HG03175 (cell line): Measurements from ENCODE around the gene NT5C.
"Not testable (repeated sequence)": the region's sequence is repeated elsewhere in the genome, so short reads cannot be mapped to it uniquely, and the experiment has no call there.

ENCODE experiments used
- ATAC-seq: cut with Tn5 transposase; IDR thresholded peaks from one replicate; pipeline ENCODE4 v1.9.1; 2021; ENCODE audit warnings: mild to moderate bottlenecking, moderate library complexity; ENCODE audit not compliant: unreplicated experiment

Gene NT5C

GRCh38 chr17:75144816-75145512 is 13.4 kb upstream of the NT5C start:
- ATAC-seq, result no peak

- ATAC-seq, result no peak
Measured at GRCh38 chr17:75142236-75142971, 10.9 kb upstream of the NT5C start.

- no peak for ATAC-seq
Measured at GRCh38 chr17:75138519-75138918, 7.0 kb upstream of the NT5C start.

- ATAC-seq, result not testable (repeated sequence)
Measured at GRCh38 chr17:75137762-75138161, 6.2 kb upstream of the NT5C start.

GRCh38 chr17:75135946-75136345 is 4.4 kb upstream of the NT5C start:
- ATAC-seq, result no peak

GRCh38 chr17:75135452-75135851 is 3.9 kb upstream of the NT5C start:
- ATAC-seq, result no peak

- ATAC-seq, result not testable (repeated sequence)
Measured at GRCh38 chr17:75133607-75134347, 2.2 kb upstream of the NT5C start.

GRCh38 chr17:75133001-75133400 is 1.5 kb upstream of the NT5C start:
- no peak for ATAC-seq

- ATAC-seq, result not testable (repeated sequence)
Measured at GRCh38 chr17:75132018-75133000, 767 bp upstream of the NT5C start.

GRCh38 chr17:75130632-75131277 is 787 bp downstream of the NT5C start:
- ATAC-seq, result no peak

- no peak for ATAC-seq
Measured at GRCh38 chr17:75130059-75130631, 1.4 kb downstream of the NT5C start.

GRCh38 chr17:75129576-75129975 is 2.0 kb downstream of the NT5C start:
- no peak for ATAC-seq

- no peak for ATAC-seq
Measured at GRCh38 chr17:75128694-75129505, 2.6 kb downstream of the NT5C start.

GRCh38 chr17:75127936-75128335 is 3.6 kb downstream of the NT5C start:
- ATAC-seq, result not testable (repeated sequence)

- no peak for ATAC-seq
Measured at GRCh38 chr17:75126954-75127353, 4.6 kb downstream of the NT5C start.

GRCh38 chr17:75125984-75126383 is 5.6 kb downstream of the NT5C start:
- ATAC-seq, result no peak

GRCh38 chr17:75124819-75125162 is 6.8 kb downstream of the NT5C start:
- no peak for ATAC-seq

GRCh38 chr17:75124041-75124818 is 7.3 kb downstream of the NT5C start:
- ATAC-seq, result no peak
